Osteocyte (in vitro differentiated cells): Measurements from ENCODE around the gene LRP1B. TPM values are rescaled to one million over a fixed set of nuclear protein-coding genes. Genes with fewer than 3 reads are reported as not detected.

Experiments
- DNase-seq: peaks from one replicate; pipeline ENCODE4 v3.0.0; 2021; ENCODE audit warnings: mixed read lengths; ENCODE audit not compliant: unreplicated experiment; ENCODE audit errors: extremely low spot score
- H3K27ac Mint-ChIP-seq: one replicate; pipeline ENCODE4 v1.8.0; 2021; ENCODE audit warnings: mild to moderate bottlenecking, mixed read lengths; ENCODE audit not compliant: unreplicated experiment
- H3K27me3 Mint-ChIP-seq: one replicate; pipeline ENCODE4 v1.8.0; 2021; ENCODE audit warnings: mixed read lengths; ENCODE audit not compliant: unreplicated experiment
- H3K36me3 Mint-ChIP-seq: one replicate; pipeline ENCODE4 v1.8.0; 2021; ENCODE audit warnings: mixed read lengths; ENCODE audit not compliant: unreplicated experiment
- H3K4me1 Mint-ChIP-seq: one replicate; pipeline ENCODE4 v1.8.0; 2021; ENCODE audit warnings: mixed read lengths; ENCODE audit not compliant: unreplicated experiment
- H3K4me3 Mint-ChIP-seq: one replicate; pipeline ENCODE4 v1.8.0; 2021; ENCODE audit warnings: mild to moderate bottlenecking, moderate library complexity, mixed read lengths; ENCODE audit not compliant: unreplicated experiment
- H3K9me3 Mint-ChIP-seq: one replicate; pipeline ENCODE4 v1.8.0; 2021; ENCODE audit warnings: mixed read lengths; ENCODE audit not compliant: unreplicated experiment
- CTCF ChIP-seq: fragments of 200-600 bp; sonication (generic); IDR thresholded peaks from 2 replicates; pipeline ENCODE4 v1.5.0; 2021; ENCODE audit warnings: antibody characterized with exemption, mild to moderate bottlenecking, moderate library complexity
- total RNA-seq: library from RNA; stranded (reverse); gene quantifications from 2 replicates; pipeline ENCODE4 v1.2.1, GENCODE V29; 2021

Gene LRP1B
- total RNA-seq, 1 donor from 2014 or later = 3.6 TPM

DNA sequence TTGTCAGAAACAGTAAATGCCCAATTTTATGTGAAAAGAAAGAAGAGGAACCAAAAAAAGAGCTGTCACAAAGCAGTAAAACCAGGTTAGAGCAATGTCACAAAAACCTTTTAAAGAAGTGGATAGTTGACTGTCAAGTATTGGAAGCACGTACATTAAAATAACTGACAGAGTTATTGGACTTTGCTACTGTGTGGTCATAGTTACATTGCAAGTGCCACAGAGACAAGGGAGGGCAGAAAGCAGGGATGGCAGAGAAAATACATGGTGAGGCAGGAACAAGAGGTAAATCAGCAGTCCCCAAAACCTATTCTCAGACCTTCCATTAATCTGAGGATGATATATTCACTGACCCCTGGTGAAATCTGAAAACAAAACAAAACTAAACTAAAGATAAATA, 116.3 kb downstream of the LRP1B start:
- Mint-ChIP-seq H3K36me3 (no peaks in the 10 kb centered on the region), H3K9me3 (no peaks in the 10 kb centered on the region), H3K27ac (no peak overlapping the region), H3K4me1 (peaks cover 12% of the 10 kb centered on the region), H3K4me3 (no peak overlapping the region), H3K27me3 (no peaks in the 10 kb centered on the region)
- no peak for DNase-seq
- no peak for TF ChIP-seq CTCF

DNA sequence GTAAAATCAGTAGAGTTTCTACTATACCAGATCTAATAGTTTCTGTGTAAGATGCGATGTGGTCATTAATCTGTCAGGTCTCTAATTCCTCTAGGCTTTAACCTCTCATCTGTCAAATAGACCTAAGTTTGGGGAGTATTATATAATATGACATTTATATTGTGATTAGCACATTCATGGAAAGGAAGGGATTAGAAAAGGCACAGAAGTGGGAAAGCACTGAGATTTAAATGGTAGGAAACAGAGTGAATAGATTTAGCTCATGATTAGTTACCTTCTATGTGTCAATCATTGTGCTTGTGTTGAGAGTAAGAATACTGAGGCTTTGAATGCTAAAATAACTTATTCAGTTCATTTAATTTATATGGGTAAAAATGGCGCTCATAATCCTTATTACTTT, 118.0 kb downstream of the LRP1B start:
- H3K9me3 Mint-ChIP-seq = no peaks in the 10 kb centered on the region
- no peak overlapping the region for H3K4me3 Mint-ChIP-seq
- peaks cover 23% of the 10 kb centered on the region for H3K4me1 Mint-ChIP-seq
- no peaks in the 10 kb centered on the region for H3K36me3 Mint-ChIP-seq
- TF ChIP-seq CTCF = no peak
- no peak for DNase-seq
- H3K27me3 Mint-ChIP-seq = no peaks in the 10 kb centered on the region
- H3K27ac Mint-ChIP-seq = no peak overlapping the region

DNA sequence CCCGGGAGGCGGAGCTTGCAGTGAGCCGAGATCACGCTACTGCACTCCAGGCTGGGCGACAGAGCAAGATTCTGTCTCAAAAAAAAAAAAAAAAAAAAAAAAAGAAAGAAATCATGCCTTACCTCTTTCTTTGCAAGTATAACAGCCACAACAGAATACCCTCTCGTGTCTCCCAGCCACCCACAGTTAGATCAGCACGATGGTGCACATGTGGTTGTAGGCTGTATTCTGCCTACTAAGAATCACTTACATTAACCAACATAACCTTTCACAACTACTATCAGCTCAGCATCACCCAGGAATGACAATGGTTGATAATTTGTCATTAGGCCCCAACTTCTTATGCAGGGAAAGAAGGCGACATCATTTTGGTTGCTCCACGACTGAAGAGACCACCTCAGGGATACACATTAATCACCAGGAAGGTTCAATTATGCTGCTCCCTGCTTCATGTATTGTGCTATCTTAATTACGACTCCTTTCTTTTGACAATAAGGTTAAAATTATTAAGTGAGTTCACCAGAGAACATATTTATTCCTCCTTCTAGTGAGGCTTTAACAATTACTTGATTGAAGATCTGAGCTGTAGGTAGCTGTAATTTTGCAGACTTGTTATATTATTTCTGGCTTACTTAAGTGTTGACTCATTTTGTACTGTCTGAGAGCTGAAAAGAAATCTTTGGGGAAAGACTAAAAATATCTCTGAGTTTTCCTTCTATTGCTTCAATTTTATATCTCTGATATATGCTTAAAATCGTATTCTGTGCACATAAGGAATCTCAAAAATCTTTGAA, 120.1 kb downstream of the LRP1B start:
- Mint-ChIP-seq H3K27ac (no peak overlapping the region), H3K4me1 (peaks cover 24% of the 10 kb centered on the region), H3K27me3 (no peaks in the 10 kb centered on the region), H3K4me3 (no peak overlapping the region), H3K36me3 (no peaks in the 10 kb centered on the region), H3K9me3 (no peaks in the 10 kb centered on the region)
- no peak for TF ChIP-seq CTCF
- DNase-seq = no peak

- Mint-ChIP-seq H3K27me3 (no peaks in the 10 kb centered on the region), H3K4me3 (no peak overlapping the region), H3K9me3 (no peaks in the 10 kb centered on the region), H3K27ac (peak overlapping the region; percentile 76), H3K36me3 (no peaks in the 10 kb centered on the region), H3K4me1 (peaks cover 24% of the 10 kb centered on the region)
- TF ChIP-seq CTCF = no peak
- DNase-seq = no peak
Measured at GRCh38 chr2:142008135-142008744, 122.6 kb downstream of the LRP1B start.

GRCh38 chr2:141994066-141994465, 136.8 kb downstream of the LRP1B start:
- TF ChIP-seq CTCF = no peak

More at GRCh38 chr2:141994066-141994465, 136.8 kb downstream of the LRP1B start:
- no peaks in the 10 kb centered on the region for H3K27me3 Mint-ChIP-seq
- H3K9me3 Mint-ChIP-seq = peaks cover 2% of the 10 kb centered on the region
- H3K27ac Mint-ChIP-seq = no peak overlapping the region
- H3K36me3 Mint-ChIP-seq = no peaks in the 10 kb centered on the region
- no peak overlapping the region for H3K4me3 Mint-ChIP-seq
- no peak for DNase-seq
- no peaks in the 10 kb centered on the region for H3K4me1 Mint-ChIP-seq
